Activated CD4-positive, CD25-positive, alpha-beta regulatory T cell treated with anti-CD3 and anti-CD28 coated beads, Interleukin-2, amount 50 U/mL, for 24 hours (primary cell): ENCODE results near the gene DAGLA.
A peak's percentile ranks its signal among the peaks of the same experiment; 100 is the strongest.

Experiments used
- ATAC-seq, 2 donors: fragments of 150-1000 bp; cut with Tn5 transposase; one replicate each; pipeline ENCODE4 v1.10.0; 2021; ENCODE audit warnings: mild to moderate bottlenecking in 1 of 2, moderate library complexity in 1 of 2

DAGLA gene

DNA sequence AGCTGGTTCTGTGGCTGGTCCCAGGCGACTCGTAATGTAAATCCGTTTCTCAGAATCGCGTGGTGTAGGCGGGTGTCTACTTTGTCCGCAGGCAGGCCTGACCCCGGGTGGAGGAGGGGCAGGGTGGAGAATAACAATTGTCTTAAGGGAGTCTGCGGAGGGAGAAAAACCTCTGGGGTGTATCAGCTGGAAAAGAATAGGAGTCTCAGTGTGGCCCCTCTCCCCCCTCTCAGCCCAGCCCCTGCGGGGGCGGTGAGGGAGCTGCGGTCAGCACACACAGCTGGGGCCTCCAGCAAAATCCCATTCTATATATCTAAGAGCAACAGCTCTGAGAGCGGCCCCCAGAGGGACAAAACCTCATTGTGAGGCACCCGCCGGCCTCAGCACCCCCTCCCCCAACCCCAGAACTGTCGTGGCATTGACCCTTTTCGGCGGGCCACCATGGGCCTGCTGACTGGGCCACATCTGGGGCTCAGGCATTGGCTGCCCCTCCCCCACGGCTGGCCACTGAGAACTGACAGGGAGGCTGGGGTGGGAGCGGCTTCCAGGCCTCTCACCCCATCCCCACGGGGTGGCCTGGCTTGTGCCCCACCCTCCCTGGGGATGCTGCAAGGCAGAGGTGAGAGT is 69.5 kb downstream of the DAGLA start:
- ATAC-seq, result no peak

DNA sequence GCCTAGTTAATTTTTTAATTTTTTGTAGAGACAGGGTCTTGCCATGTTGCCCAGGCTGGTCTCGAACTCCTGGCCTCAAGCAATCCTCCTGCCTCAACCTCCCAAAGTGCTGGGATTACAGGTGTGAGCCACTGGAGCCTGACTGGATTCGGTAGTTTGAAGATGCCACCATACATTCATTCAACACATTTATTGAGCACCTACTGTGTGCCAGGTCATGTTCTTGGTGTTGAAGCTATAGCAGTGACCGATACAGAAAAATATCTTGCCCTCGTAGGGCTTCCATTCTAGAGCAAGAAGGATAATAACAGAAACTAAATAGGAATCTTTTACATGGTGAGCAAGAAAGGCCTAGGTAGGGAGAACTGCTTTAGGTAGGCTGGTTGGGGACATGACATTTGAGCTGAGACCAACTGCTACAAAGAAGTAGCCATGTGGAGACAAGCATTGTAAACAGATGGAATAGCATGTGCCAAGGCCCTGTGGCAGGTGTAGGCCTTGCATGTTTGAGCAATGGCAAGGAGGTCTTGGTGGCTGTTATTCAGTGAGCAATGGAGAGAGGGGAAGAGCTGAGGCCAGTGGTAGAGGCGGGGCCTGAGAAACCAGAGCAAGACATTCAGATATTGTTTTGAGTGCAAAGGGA is 70.6 kb downstream of the DAGLA start:
- ATAC-seq, result no peak

DNA sequence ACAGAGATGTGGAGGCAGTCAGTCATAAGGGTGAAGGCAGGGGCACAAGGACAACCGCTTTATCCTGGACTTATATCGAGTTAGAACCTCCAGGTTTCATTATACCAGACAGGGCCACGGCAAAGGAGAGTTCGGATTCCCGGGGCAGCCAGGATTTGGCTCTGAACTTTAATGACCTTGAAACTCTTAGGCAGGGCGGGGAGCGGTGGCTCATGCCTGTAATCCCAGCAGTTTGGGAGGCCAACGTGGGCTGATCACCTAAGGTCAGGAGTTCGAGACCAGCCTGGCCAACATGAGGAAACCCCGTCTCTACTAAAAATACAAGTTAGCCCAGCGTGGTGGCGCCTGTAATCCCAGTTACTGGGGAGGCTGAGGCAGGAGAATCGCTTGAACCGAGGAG is 71.2 kb downstream of the DAGLA start:
- ATAC-seq, result no peak

DNA sequence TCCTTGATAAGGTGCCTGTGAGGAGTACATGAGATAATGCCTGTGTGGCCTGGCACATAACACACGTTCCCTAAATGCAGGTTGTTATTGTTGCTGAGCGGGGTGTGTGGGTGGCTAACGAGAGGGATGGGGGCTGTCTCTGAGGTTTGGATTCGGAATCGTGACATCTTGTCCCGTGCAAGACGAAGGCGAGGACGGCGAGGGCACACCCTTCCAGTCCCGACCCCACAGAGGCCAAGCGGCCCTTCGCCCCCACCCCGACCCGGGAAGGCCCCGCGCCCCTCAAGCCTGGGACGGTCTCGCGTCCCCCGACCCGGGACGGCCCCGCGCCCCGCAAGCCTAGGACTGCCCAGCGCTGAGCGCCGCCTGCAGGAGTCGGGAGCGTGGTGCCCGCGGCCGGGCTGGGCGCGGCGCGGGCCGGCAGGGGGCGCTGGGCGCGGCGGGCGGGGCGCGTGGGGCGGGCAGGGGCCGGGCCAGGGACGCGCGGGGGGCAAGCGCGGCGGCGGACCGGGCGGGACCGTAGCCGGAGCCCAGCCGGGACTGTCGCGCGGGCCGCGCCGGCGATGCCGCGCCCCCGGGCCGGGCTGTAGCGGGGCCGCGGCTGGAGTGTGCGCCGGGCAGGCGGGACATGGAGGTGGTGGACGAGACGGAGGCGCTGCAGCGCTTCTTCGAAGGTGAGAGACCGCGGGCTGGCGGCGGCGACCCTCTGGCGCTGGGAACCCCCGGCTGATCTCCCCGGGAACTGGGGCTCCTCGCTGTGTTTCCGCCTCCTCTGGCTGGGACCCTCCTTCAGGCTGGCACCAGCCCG is 72.1 kb downstream of the DAGLA start, which contains the start of gene MYRF:
Gene MYRF (plus strand): TSS at position 520 of the 808 bp plus-strand sequence. CDS start 109 bp downstream, at position 629.
- peak; percentile 75 to 82 for ATAC-seq

DNA sequence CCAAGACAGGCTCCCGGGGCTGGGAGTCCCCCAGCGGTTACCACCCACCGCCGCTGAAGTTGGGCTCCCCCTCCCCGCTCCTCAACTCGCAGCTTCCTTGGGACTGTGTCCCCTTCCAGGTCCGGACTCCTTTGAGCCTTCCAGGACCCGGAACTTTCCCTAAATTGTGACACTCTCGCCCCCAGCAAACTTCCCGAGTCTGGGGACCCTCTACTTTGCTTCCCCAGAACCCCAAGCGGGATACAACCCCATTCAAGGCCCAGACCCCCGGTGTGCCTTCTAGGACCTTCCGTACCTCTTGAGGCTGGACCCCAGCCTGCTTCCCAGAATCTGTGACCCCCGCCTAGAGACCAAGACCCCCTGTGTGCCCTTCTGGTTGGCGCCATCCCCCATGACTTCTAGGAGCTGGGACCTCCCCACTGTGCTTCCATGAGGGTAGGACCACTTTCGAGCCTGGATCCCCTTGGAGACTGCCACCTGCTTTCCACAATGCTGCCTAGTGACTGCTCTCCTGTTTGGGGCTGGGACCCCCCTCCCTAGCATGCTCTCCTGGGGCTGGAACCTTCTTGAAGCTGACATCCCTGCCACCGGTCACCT is 72.8 kb downstream of the DAGLA start:
- ATAC-seq, result no peak

DNA sequence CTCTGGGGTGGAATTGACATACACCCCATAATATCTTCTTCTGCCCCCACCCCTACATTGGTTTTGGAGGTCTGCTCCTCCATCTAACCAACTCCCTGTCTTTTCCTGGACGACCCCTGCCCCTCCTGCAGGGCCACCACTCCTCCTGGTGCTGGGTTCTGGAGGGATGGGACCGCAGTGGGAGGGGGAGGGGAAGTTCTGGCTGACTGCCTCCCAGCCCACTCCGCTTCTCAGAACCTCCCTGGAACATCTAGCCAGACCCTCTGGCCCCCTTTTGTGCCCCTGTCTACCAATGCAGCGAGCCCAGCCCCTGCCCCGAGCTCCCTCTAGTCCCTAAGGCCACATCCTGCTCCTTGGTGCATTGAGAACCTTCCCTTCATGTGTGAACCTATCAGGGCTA is 73.5 kb downstream of the DAGLA start:
- no peak for ATAC-seq

DNA sequence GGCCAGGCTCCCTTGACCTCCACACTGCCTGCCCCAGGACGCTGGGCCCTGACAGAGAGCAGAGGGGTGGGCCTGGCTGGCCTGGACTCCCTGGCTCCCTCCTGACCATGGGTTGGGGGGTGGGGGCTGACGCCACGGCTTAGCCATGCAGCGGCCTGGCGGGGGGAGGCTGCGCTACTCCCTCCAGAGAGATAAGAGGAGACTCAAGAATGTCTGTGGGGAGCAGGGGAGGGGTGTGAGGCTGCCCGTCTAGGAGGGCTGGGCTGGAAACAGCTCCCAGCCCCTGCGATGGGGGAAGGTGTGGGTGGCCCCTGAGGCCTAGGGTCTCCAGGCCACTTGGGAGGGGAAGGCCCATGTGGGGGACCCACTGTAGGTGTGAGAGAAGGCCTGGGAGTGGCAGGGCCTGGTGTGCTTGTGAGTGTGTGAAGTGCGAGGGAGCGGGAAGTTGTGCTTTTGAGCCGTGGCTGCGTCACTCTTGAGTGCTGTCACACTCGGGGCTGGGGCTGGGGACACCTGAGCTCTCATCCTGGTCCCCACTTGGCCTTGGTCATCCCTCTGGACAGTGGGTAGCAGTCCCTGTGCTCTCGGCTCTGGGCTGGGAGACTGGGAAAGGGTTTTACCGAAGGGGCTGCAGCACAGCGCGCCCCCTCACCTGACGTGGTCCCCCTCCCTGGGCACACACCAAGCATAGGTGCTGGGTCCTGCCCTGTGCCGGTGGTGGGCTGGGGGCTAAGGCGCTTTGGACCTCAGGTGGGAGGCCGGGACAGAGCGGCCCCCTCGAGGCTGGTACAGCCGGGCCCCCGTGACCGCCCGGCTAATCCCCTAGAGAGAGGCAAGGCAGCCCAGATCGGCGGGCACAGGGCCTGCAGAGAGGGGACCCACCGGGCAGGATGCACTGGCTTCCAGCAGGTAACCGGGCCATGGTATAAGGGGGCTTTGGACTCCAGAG is 74.6 kb downstream of the DAGLA start:
- no peak for ATAC-seq

DNA sequence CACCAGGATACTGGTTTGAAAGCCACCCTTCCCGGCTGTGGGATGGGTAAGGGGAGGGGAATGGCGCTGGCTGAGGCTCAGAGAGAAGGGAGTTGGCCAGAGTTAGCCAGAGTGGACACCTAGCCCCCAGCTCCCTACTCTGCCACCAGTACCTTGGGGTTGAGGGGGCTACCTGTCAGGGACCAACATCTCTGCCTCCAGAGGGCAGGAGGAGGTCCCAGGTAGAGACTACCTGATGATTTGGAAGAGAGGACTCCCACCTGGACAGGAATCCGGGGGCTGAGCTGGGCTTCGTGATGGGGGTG is 75.9 kb downstream of the DAGLA start:
- ATAC-seq, result no peak

DNA sequence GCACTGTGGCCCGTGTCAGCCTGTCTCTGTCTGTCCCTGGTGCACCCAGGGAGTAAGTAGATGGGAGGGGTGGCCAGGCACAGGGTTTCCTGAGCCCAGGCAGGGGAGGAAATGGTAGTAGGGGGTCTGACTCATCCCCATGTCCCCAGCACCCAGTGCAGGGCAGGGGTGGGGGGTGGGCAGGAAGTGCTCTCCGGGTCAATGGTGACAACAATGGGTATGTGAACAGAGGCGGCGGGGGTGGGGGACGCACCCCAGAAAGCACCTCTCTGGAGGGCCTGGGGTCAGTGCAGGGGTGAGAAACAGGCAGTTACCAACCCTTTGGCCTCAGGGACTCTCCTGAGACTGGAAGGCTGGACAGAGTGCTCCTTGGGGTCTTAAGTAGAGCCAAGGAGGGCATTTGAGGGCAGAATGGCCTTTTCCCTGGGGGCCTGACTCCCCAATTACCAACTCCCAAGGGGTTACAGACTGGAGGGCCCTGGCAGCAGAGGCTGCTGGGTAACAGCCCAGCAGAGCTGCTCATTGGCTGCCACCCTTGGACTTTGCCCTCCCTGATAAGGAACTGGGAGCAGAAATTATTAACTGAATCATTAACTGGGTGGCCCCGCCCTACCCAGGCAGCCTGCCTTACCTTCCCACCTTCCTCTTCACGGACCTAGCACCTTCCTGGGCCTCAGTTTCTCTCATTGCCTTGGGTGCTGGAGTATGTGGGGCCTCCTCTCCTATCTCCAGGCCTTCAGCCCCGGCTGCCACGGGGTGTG is 76.4 kb downstream of the DAGLA start:
- peak in 1 of 2 donors; percentile 50 for ATAC-seq

DNA sequence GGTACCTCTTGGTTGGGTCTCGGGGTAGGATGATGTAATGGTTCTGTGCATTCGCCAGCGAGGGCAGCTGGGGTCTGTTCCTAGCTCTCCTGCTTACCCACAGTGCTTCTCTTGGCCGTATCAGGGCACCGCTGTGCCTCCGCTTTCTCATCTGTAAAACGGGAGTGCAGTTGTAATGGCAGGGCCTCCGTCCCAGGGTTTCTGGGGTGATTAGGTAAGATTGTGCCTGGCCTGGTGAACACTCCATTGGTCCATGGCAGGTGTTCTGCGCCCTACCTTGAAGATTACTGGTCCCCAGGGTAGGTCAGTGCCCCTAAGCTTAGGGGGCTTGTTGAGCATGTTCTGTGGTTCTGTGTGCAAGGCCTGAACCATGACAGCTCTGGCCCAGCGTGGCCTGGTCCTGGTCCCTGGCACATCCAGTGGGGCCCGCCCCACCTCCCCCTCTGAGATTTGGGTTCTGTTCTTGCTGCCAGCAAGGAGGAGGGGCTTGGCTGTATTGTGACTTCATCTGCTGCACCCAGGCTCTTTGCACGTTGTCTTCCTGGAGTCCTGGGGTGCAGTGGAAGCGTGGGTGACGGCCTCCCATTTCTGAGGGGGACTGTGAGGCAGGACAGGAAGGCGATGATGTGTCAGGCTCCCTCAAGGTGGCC is 77.1 kb downstream of the DAGLA start:
- ATAC-seq, result no peak

DNA sequence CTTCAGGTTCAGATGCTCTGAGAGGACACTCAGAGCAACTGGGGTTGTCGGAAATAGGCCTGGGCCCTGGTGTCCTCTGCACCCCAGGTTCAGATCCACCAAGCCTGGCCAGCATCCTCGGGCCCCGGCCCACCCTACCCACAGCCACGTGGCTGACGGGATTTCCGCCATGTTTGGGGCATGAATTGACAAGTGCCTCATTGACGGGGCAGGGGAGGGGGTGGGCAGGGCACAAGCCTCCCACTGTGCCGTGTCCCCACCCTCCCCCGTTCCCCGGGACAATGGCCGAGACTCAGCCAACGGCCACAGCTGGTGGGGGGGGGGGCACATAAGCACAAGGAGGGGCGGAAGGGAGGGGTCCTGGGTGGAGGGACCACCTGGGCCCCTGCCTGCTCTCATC is 80.8 kb downstream of the DAGLA start:
- ATAC-seq, result no peak

DNA sequence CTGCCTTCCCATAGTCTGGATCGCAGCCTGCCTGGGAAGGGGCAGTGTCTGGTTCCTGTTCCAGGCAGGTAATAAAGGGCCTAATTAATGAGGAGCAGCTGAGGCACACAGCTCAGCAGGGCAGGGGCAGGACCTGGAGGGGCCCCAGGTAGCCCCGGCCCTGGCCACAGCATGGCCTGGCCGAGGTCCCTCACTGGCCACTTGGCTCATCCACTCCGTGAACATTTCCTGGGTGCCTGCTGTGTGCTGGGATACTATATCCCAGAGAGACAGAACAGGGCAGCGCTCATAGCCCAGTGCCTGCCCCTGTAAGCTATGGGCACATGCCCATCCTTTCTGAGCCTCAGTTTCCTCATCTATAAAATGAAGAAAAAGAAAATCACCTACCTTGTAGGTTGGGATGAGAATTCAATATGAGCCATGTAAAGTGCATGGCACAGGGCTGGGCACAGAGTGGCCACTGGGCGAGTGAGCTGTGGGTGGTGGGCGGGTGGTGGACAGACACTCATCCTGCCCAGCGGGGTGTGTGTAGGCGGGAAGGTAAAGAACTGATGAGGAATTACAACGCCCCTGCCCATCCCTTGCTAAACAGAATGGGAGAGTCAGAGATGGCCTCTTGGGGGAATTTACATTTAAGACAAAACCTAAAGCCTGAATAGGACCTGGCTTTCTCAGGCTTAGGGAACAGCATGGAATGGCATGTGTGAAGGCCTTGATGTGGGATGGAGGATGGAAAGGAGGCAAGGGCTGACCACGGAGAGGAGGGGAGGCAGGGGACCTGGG is 81.4 kb downstream of the DAGLA start:
- ATAC-seq, result no peak

DNA sequence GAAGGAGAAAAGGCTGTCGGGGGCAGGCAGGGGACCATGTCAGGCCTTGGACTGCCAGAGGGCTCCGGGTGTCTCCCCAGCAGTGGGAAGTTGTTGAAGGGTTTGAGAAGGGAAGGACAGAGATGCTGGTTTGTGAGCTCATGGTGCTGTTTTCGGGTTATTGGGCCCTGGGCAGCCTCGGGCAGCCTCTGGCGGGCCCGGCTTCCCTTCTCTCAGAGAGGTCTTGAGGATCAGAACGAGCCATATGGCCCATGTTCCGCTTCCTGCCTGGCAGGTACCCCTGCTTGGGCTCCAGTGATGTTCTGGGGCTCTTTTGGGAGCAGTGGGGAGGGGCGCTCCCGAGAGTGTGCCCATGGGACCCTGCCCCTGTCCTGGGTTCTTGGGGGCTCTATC is 82.0 kb downstream of the DAGLA start:
- no peak for ATAC-seq

DNA sequence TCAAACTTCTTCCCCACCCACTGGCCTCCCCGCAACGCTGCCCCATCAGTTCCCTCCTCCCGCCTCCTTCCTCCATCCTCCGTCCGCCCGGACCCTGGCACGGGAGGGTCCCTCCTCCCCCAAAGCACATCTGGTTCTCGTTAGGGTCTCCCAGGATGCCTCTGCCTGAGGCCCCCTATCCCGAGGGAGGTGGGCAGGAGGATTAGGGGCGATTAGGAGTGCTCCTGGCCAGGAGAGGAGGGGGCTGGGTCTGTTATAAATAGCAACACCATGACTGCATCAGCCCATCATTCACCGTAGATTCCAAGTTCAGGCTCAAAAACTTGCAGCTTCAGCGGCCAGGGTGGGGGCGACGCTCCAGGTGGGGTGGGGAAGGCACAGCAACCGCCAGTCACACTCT is 82.6 kb downstream of the DAGLA start:
- ATAC-seq, result no peak

DNA sequence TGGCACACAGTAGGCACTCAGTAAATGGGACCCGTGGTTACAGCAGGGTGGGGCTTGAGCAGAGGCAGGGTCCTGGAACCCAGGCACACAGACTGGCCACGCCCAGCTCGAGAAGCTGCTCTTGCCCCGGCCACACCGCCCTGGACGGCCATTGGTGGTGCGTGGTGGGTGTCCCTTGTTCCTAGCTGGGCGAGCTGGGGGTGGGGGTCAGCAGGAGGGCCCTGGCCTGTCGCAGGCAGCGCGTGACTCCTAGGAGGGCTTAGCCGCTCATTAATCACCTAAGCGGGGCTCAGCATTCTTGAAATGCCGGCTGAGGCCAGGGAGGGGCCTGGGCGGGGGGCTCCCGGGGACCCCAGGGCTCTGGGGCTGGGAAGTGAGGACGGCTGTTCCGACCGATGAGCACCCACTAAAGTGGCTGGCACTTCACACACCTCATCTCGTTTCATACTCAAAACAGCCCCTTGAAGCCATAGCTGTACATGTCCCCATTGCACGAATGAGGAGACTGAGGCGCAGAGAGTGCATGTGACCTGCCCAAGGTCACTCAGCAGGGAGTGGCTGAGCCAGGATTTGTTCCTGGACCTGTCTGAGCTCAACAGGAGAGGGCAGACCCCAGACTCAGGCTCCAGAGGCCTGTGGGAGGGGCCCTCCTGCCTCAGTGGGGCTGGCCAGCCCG is 83.9 kb downstream of the DAGLA start:
- ATAC-seq, result no peak

DNA sequence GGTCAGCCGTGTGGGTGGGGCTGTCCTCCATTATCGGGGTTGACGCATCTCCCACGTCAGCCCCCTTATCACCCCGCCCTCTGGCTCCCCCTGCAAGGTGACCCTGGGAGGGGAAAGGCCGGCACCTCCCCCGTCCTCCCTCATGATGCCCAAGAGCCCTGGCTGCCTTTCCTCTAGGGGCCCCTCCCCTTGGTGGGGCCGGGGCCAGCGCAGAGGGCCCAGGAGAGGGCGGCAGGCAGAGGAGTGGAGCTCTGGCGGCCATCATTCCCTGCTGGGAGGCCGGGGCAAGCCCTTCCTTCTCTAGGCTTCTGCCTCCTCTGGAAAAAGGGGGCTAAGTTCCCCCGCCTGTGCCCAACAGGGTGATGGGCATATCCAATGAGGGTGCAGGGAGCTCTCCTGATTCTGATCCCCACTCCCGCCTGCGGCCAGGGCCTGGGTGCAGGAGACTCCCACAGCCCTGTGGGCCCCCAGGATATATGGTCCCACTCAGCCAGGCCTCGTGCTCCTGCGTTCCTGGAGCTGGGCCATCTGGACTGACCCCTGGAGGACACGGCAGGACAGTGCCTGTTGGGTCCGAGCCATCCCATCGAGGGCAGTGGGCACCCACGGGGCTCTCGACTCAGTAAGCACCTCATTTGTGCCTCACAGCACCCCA is 84.5 kb downstream of the DAGLA start:
- no peak for ATAC-seq

DNA sequence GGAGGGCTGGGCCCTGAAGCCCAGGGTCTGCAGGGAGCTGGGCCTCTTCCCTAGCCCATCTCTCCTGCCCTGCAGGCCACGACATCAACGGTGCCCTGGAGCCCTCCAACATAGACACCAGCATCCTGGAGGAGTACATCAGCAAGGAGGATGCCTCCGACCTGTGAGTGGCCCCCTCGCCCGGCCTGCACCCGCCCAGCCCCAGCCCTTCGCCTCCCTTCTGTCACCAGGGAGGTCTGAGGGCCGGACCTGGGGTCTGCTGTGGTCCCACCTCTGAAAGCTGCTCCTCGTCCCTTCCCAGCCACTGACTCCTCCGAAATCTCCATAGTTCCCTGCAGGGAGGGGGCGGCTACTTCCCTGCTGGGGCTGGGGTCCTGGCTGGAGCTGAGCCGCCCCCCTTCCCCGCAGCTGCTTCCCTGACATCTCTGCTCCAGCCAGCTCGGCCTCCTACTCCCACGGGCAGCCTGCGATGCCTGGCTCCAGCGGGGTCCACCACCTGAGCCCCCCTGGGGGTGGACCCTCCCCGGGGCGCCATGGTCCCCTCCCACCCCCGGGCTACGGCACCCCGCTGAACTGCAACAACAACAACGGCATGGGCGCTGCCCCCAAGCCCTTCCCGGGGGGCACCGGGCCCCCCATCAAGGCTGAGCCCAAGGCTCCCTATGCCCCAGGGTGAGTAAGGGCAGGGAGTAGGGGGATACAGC is 85.5 kb downstream of the DAGLA start:
- ATAC-seq, result no peak

DNA sequence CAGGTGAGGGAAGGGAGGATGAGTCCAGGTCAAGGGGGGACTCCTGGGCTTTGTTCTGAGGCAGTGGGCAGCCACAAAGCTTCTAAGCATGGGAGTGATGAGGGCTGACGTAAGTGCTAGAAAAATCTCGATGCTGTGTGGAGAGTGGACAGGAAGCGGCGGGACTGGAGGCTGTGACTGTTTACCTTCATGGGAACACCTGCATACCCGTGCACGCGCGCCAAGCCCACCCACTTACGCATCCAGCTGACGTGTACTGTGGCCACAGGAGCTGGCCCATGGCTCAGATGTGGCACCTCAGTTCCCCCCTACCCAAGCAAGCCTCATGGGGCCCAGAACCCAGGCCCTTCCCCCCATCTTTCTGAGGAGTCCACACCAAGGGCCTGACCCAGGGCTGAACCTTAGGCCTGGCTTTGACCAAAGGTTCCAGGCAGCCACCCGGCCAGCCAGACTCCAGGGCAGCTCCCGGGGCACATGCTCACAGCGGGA is 86.2 kb downstream of the DAGLA start:
- no peak for ATAC-seq
